IPS DF 4.7 (cell line): Measurements from ENCODE around the gene DOCK6.
"Not testable (repeated sequence)": the region's sequence is repeated elsewhere in the genome, so short reads cannot be mapped to it uniquely, and the experiment has no call there.

ENCODE experiments used
- DNase-seq: peaks from one replicate; pipeline ENCODE4 v3.0.0-alpha.2; 2013; ENCODE audit warnings: low spot score; ENCODE audit errors: extremely low read depth

Gene DOCK6

DNA sequence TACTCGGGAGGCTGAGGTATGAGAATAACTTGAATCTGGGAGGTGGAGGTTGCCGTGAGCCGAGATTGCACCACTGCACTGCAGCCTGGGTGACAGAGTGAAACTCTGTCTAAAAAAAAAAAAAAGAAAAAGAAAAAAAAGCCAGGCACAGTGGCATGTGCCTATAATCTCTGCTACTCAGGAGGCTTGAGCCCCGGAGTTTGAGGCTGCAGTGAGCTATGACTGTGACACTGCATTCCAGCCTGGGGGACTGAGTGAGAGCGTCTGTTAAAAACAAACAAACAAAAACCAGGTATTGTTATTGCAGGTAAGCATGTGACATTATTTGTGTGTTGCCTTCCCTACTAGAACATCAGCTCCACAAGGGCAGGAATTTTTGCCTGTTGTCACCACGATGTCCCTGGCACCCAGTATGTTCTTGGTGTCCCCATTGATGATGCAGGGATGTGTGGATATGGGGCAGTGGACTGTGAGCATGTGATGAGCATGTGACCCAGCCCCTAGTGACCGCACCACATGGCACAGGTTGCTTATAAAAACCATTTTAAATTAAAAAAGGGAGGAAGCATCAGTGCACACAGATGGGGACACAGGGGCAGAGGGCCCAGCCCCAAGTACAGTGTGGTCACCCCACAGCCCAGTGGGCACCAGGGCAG lies 63.4 kb downstream of the DOCK6 start:
- no peak for DNase-seq

GRCh38 chr19:11198175-11198534 lies 64.2 kb downstream of the DOCK6 start:
- no peak for DNase-seq

DNA sequence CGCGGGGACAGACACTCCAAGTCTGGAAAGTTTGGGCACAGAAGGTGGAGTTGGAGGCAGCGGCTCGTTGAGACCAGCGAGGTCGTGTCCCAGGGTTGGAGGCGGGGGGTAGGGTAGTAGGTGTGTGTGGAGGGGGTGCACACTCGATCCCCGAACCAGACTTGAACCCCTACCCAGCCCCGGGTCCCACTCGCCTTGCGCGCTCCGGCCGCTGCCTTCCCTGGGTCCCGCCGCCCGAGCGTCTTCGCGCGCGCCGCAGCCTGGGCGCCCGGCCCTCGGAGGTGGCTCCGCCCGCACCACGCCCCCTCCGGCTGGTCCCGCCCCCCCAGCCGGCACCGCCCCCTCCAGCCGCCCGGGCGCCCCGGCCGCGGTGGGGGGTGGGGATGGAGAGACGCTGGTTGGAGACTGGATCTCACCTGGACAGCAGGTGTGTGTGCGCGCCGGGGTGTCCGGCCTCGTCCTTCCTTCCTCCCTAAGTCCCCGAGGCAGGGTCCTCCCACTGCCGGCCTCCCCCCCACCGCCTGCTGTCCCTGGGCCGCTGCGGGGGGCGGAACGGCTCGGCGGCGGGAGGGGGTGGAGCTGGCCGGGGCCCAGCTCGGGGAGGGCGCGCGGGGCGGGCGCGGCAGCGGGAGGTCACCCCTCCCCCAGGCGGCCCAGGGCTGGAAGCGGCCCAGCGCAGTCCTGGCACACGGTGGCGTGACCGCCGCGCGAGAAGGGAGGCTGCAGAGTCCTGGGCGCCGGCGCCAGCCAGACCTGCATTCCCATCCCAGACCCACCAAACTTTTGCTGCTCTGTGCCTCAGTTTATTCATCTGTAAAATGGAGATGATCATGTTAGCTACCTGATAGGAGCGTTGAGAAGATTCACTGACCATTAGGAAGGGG lies 64.8 kb downstream of the DOCK6 start, which contains the start of gene KANK2:
Gene KANK2 (minus strand): TSS at position 255 of the 884 bp plus-strand sequence. CDS start 3,034 bp downstream, outside the sequence.
- DNase-seq, result no peak

DNA sequence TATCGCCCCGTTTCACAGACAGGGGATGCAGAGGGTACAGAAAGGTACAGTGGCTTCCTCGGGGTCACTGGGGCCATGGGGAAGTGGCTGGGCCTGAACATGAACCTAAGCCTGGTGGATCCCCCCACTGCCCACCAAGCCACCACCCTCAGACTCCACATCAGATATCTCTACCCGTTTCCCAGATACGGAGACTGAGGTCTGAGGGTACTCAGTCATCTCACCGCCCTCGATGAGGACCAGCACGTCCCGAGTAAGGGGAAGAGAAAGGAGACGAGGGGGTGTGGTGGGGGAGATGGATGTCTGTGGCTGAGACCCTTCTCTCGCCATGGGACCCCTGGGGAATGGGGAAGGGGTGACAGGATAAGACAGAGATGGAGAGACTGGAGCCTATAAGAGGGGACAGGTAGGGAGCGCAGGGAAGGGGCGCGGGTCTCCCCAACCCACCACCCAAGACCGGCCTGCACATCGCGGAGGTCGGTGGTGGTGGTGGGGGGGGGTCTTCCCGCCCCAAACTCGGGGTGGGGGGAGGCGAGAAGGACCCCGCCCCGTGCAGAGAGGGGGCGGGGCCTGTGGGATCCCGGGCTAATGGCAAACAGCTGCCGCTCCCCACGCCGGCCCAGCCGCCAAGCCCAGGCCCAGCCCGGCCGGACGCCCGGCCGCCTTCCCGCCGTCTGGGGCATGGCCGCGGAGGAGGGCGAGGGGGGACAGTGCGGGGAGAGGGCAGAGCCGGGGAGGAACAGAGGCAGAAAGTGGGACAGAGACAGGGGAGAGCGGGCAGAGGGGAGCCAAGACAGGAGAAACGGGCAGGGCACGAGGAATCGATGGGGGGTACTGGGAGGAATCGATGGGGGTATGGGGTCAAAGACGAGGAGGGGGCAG lies 65.7 kb downstream of the DOCK6 start:
- DNase-seq, result no peak

DNA sequence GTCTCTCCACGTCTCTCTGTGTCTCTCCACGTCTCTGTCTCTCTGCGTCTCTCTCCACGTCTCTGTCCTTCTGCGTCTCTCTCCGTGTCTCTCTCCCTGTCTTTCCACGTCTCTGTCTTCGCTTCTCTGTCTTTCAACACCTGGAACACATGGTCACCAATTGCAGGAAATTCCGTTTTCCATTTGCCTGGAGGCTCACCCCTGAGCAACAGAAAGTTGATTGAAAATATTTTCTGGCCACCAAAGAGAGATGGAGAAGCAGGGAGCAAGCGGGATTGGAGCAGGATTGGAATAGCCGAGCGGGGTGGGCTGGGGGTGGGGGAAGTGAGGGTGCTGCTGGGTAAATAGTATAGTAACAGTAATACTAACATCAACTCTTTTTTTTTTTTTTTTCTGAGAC lies 66.6 kb downstream of the DOCK6 start:
- DNase-seq, result no peak

DNA sequence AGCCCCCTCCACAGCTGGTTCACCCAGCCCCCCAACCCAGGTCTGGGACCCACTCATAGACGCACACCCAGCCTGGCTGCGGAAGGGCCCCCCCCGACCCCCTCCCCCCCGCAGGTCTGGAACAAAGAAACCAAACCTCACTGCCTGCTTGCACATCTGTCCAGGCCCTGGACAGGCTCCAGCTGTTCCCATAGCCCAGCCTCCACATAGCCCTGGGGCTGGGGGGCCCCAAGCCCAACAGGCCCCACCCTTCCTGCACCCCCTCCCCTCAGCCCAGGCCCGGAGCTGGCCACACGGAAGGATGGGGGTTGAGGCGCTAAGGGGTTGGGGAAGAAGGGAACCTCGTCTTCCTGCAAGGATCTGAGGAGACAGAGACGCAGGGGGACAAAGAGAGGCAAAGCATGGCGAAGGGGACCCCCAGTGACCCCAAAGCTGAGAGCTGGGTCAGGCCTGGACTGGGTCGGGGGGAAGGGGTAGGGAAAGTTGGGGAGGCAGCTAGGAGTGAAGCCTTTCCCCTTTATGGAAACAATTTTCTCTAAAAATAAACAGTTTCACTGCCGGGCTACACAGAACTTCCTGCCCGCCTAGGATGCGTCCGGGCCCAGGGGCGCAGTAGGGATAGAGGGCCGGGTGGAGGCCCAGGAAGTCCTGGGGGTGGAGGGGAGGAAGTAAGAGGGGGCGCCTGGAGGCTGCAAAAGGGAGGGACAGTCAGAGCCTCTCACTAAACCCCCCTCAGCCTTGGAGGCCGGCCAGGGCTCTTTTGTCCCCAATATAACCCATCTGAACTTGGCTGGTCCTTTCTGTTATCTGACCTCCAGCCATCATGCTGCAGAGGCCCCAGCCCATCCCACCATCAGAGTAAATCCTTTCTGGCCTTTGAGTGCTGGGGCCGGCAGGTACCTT lies 67.4 kb downstream of the DOCK6 start:
- no peak for DNase-seq

- no peak for DNase-seq
Measured at GRCh38 chr19:11194173-11194572, 68.2 kb downstream of the DOCK6 start.

- DNase-seq, result no peak
Measured at GRCh38 chr19:11192957-11193939, 69.1 kb downstream of the DOCK6 start.

GRCh38 chr19:11191934-11192333 lies 70.4 kb downstream of the DOCK6 start:
- DNase-seq, result no peak

- DNase-seq, result no peak
Measured at GRCh38 chr19:11191273-11191755, 71.0 kb downstream of the DOCK6 start.

DNA sequence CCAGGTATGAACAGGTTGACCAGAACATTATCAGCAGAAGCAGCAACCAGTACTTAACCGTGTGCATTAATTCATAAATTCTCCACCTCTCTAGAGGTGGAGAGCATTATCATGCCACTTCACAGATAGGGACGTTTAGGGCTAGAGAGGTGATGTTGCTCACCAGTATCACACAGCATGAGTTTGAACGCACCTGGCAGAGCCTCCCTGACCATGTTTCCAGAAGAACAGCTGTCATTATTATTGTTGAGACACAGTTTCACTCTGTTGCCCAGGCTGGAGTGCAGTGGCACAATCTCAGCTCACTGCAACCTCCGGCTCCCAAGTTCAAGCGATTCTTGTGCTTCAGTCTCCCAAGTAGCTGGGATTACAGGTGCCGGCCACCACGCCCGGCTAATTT lies 71.8 kb downstream of the DOCK6 start:
- DNase-seq, result no peak

DNA sequence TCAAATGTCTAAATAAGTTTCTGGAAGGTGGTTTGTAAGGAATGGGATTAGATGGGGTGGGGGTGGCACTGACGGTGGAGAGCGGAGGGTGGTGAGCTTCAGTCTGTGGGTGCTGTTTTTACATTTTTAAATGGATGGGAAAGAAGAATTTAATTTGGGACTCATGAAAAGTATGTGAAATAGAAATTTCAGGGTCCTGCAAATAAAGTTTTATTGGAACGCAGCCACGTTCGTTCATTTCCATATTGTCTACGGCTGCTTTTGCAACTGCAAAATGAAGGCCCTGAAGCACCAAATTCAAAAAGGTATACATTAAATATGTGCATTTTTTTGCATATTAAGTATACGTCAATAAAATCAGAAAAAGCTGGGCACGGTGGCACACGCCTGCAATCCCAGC lies 74.9 kb downstream of the DOCK6 start:
- DNase-seq, result no peak

GRCh38 chr19:11182994-11183393 lies 79.3 kb downstream of the DOCK6 start:
- DNase-seq, result no peak

DNA sequence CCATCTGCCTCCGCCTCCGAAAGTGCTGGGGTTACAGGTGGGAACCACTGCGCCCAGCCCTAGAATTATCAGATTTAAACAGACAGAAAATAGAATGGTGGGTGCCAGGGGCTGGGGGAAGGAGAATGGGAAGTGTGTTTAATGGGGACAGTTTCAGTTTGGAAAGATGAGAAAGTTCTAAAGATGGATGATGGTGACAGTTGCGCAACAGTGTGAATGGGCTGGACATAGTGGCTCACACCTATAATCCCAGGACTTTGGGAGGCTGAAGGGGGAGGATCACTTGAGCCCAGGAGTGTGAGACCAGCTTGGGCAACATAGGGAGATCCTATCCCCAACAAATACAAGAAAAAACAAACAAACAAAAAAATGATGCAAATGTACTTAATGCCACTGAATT lies 80.8 kb downstream of the DOCK6 start:
- no peak for DNase-seq

DNA sequence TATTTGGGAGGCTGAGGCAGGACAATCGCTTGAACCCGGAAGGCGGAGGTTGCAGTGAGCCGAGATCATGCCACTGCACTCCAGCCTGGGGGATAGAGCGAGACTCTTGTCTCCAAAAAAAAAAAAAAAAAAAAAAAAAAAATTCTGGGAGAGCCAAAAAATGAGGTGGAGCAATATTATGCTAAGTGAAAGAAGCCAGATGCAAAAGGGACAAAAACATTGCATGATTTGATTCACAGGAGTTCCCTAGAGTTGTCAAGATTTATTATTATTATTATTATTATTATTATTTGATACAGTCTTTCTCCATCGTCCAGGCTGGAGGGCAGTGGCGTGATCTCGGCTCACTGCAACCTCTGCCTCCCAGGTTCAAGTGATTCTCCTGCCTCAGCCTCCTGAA lies 81.3 kb downstream of the DOCK6 start:
- DNase-seq, result not testable (repeated sequence)

- DNase-seq, result no peak
Measured at GRCh38 chr19:11180346-11180745, 82.0 kb downstream of the DOCK6 start.

DNA sequence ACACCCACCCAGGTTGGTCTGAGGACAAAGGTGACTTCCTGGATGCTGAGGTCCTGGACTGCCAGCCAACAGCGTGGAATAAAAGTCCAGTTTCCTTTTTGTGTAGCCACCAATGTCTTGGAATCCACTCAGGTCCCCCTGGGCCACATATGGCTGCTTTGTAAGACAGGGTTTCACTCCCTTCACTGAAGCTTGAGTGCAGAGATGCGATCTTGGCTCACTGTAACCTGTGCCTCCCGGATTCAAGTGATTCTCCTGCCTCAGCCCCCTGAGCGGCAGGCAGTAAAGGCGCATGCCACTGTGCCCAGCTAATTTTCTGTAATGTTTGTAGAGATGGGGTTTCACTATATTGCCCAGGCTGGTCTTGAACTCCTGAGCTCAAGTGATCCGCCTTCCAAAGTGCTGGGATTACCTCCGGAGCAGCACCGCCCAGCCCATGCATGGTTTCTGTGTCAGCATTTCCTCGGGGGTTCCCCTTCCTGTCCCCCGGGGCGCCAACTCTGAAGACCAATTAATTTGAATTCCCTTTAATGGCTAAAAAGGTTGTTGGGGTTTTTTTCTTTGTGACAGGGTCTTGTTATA lies 82.5 kb downstream of the DOCK6 start:
- DNase-seq, result no peak

- not testable (repeated sequence) for DNase-seq
Measured at GRCh38 chr19:11179145-11179465, 83.2 kb downstream of the DOCK6 start.

DNA sequence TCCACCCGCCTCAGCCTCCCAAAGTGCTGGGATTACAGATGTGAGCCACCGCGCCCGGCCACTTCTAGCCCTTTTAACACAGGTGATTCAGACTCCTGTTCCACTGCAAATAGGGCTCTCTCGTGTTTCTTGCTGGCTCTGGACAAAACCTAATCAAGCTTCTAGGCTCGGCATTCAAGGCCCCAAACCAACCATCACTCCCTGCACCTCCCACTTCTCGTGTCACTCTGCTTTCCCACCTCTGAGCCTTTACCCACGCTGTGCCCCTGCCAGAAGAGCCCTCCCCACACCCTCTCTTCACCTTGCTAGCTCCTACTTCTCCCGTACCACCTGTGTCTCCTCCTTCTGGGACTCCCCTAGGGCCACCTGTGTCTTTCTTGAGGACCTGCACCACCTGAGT lies 84.7 kb downstream of the DOCK6 start:
- no peak for DNase-seq
